RPMI7951 (cell line): ENCODE results near the gene SKAP2. TPM values are rescaled to one million over a fixed set of nuclear protein-coding genes. Genes with fewer than 3 reads are reported as not detected.

ENCODE experiments used
- DNase-seq: peaks from one replicate; pipeline ENCODE4 v3.0.0-alpha.2; 2012; ENCODE audit warnings: low read depth
- total RNA-seq: library from RNA; depleted of rRNA; stranded (reverse); fragments of >200 nt; shearing (Covaris generic); gene quantifications from 2 replicates; pipeline ENCODE4 v1.2.3, GENCODE V29; 2014

SKAP2 gene
- total RNA-seq, 1 experiment from 2014 or later = 58.0 TPM

- DNase-seq = peak; percentile 79
These were observed 199.5 kb downstream of the SKAP2 start for GRCh38 chr7:26664735-26665416.

- no peak for DNase-seq
These were observed 200.1 kb downstream of the SKAP2 start for GRCh38 chr7:26664274-26664673.

- no peak for DNase-seq
These were observed 200.5 kb downstream of the SKAP2 start for GRCh38 chr7:26663874-26664273.

GRCh38 chr7:26662646-26663045 lies 201.7 kb downstream of the SKAP2 start:
- DNase-seq = no peak

GRCh38 chr7:26659121-26659520 lies 205.3 kb downstream of the SKAP2 start:
- no peak for DNase-seq

- DNase-seq = no peak
These were observed 205.9 kb downstream of the SKAP2 start for GRCh38 chr7:26658389-26659084.

GRCh38 chr7:26657686-26658388 lies 206.6 kb downstream of the SKAP2 start:
- no peak for DNase-seq

- no peak for DNase-seq
These were observed 207.2 kb downstream of the SKAP2 start for GRCh38 chr7:26657206-26657641.

GRCh38 chr7:26656735-26657134 lies 207.7 kb downstream of the SKAP2 start:
- no peak for DNase-seq

GRCh38 chr7:26655781-26656180 lies 208.6 kb downstream of the SKAP2 start:
- DNase-seq = no peak

- DNase-seq = peak; percentile 46
These were observed 210.7 kb downstream of the SKAP2 start for GRCh38 chr7:26653430-26654399.

GRCh38 chr7:26652401-26653100 lies 211.8 kb downstream of the SKAP2 start:
- no peak for DNase-seq

GRCh38 chr7:26650103-26650502 lies 214.3 kb downstream of the SKAP2 start:
- DNase-seq = no peak

- no peak for DNase-seq
These were observed 215.0 kb downstream of the SKAP2 start for GRCh38 chr7:26649388-26649787.

- DNase-seq = peak; percentile 77
These were observed 215.8 kb downstream of the SKAP2 start for GRCh38 chr7:26648554-26648953.

- DNase-seq = peak; percentile 77
These were observed 217.9 kb downstream of the SKAP2 start for GRCh38 chr7:26646336-26647048.

- DNase-seq = no peak
These were observed 219.3 kb downstream of the SKAP2 start for GRCh38 chr7:26645121-26645520.

- no peak for DNase-seq
These were observed 222.0 kb downstream of the SKAP2 start for GRCh38 chr7:26642416-26642815.

GRCh38 chr7:26639695-26640094 lies 224.7 kb downstream of the SKAP2 start:
- DNase-seq = no peak

GRCh38 chr7:26639111-26639510 lies 225.3 kb downstream of the SKAP2 start:
- DNase-seq = no peak
